22Rv1 (cell line): ENCODE results near the gene DENND5A.

Source experiments
- ZFX ChIP-seq: fragments of 450-650 bp; IDR thresholded peaks from 2 replicates; pipeline ENCODE4 v1.6.1; 2017; ENCODE audit warnings: antibody characterized with exemption, borderline replicate concordance
- TF ChIP-seq, protein P1 (sequence below): fragments of 450-650 bp; IDR thresholded peaks from 2 replicates; pipeline ENCODE4 v1.5.1; 2017; ENCODE audit warnings: mild to moderate bottlenecking

DNA sequence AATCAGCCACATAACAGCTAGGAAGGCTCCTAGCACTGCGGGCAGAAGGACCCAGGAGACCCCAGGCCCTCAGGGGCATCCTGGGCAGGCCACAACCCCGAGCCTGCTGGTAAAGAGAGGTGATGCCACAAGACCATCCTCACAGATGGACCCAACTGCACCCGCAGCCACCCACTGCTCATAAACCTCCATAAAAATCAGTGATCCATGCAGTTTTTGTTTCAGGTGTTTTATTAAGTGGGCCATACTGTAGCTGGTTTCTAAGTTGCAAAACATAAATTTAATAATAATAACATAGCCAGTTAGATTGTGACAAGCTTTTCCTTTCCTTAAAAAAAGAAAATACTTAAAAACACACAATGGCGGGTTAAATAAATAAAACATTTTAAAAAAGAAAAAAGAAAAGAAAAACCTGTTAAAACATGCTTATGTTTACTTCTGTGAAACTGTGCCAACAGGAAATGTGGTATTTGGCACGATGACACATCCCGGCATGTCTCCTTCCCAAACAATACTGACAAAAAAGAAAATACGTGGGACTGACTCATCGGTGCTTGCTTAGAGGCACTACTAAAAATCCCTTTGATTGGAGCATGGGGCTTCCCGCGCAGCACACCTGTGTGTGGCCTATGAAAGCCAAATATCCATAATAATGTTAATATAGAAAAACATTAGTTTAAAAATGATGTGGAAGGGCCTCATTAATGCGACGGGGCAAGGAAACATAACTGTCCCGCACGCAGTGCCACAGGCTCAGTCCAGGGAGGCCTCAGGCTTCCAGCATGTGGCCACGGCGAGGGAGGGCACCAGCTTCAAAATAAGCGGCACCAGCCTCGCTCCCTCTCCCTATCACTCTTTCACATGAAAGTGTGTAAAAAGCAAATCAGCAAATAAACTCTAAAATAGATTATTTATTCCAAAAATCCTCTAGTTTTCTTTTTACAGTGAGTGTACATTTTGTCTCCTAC, 126.3 kb downstream of the DENND5A start:
- TF ChIP-seq, protein P1, sequence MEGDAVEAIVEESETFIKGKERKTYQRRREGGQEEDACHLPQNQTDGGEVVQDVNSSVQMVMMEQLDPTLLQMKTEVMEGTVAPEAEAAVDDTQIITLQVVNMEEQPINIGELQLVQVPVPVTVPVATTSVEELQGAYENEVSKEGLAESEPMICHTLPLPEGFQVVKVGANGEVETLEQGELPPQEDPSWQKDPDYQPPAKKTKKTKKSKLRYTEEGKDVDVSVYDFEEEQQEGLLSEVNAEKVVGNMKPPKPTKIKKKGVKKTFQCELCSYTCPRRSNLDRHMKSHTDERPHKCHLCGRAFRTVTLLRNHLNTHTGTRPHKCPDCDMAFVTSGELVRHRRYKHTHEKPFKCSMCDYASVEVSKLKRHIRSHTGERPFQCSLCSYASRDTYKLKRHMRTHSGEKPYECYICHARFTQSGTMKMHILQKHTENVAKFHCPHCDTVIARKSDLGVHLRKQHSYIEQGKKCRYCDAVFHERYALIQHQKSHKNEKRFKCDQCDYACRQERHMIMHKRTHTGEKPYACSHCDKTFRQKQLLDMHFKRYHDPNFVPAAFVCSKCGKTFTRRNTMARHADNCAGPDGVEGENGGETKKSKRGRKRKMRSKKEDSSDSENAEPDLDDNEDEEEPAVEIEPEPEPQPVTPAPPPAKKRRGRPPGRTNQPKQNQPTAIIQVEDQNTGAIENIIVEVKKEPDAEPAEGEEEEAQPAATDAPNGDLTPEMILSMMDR, result no peak
- no peak for TF ChIP-seq ZFX
